ENCODE results near the gene BMP10.

The BMP10 gene

DNA sequence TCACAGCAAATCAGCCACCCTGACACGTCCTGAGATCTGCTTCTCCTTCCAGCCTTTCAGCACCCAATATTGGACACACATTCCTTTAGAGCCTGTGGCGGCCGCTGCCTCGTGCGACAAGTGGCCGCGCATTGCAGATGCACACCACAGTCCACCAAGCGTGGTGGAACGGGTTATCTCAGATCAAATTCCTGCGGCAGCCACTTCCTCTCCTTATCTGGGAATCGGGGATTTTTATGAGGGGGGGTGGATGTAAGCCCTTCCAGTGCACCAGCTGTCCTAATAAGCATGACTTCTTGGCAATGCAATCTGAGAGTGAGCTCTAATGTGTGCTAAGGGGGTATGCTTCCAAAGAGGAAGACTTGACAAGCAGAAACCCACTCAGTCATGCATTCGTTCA lies 18.3 kb upstream of the BMP10 start:
- no peak for DNase-seq (ENCODE audit: low read depth)

DNA sequence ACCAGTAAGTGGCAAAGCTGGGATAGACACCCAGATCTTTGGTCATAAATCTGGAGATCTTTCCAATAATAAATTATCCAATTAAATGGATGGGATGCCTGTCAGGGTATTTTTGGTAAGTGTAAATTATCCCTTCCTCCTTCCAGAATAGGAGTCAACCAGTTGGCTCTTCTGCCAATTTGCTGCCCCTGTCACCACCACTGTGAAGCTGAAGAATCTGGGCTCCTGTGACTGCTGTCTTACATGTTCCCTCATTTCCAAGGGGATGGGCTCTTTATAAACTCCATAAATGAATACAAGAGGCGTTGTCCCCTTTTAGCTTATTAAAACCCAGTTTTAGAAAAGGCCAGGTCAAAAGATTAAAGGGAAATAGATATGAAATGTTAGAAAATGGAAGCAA lies 17.8 kb upstream of the BMP10 start:
- no peak for DNase-seq (ENCODE audit: low read depth)

DNA sequence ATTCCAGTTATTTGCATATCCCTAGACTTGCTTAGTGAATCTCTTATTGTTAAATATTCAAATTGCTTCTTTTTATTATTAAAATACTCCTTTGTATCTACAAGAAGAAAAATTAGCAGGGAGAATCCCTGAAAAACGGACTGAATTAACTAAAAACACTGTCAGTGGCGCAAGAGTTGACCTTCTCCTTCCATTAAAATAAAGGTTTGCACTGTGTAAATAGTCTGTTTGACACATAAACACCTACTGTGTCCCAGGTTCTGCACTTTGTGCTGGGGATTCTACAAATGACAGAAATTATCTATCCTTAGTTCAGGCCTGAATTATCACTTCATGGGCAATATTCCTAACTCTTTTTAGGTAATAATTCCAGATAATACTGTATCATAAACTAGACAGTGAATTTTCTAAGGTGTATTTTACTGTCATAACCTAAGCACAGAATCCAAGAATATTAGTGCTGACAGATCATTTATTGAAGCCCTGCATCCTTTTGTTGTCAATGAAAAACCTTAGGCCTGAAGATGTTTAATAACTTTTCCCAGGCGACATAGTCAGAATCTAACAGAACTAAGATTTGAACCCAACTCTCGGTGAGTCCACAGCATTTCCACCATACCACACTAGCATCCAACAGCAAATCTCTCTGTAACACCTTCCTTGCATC lies 17.0 kb upstream of the BMP10 start:
- DNase-seq (ENCODE audit: low read depth): no peak

DNA sequence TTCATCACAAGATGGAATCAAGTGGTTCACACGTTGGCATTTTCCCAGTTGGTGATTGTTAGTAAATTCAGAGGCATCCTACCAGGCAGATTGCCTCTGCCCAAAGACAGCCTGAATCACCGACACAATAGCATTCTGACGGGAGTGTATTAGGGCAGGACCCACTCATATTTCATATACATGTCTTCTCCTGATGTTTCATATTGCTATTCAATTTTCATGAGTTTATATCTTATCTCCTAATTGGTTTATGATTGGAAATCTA lies 14.5 kb upstream of the BMP10 start:
- no peak for DNase-seq (ENCODE audit: low read depth)

DNA sequence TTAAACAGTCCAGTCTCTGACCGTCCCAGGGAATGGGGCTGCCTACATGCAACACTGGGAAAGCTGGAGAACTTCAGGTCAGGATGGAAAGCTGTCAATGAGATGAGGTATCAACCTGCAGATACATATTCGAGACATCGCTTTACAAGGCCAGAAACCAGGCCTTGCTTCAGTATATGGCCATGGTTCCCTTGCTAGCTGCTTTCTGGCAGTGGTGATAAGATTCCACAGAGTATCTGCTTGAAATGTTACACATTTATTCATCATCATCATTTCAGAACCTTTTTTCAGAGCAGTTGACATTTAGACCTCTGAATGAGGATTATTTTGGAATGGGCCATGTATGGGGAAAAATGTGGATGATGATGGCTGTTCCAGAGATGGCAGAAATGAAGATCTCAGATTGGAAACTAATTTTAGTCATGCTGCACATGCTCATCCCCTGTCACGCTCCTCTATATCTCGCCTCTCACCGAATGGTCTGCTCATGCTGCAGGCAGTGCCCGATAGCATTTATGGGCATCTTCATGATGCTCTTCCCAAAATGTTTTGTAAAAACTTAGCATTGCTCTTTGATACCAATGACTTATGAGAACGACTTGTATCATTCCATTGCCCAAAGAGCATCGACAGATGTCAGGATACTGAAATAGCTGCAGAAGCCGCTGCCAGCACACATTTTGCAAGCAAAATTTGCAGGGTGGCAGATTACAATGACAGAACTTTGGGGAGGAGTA lies 14.0 kb upstream of the BMP10 start:
- no peak for DNase-seq (ENCODE audit: low read depth)

DNA sequence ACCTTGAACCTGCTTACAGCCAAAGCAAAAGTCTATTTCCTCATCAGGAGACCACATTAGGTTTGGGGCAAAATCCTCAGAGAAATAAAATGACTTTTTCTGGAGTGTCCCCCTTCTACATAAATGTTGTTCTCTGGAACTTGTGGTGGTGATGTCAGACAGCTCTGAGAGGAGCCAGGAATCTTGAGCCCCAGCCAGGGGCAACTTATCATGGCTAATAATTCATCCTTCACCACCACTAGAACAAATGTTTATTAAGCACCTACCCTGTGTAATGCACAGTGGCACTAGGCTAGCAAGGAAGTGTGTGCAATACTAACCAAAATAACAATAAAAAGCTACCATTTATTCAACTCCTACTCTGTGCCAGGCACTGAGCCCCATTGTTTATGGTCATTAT lies 9.0 kb upstream of the BMP10 start:
- no peak for DNase-seq (ENCODE audit: low read depth)

DNA sequence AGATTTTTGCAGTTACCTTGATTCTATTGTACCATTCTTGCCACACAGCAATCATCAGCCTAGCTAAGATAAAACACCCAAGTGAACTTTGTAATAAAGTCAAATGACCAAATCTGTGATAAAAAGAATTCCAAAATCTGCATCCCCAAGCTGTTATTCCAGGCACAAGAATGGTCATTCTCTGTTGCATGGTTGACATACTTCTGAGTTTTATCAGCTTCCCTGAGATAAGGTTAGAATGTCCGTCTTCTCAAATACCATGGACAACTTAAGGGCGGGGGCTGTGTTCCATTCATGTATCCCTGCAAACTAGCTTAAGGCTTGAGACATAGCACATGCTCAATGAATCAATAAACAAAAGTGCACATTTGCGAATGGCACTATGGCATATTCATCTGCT lies 8.1 kb upstream of the BMP10 start:
- DNase-seq (ENCODE audit: low read depth): no peak

DNA sequence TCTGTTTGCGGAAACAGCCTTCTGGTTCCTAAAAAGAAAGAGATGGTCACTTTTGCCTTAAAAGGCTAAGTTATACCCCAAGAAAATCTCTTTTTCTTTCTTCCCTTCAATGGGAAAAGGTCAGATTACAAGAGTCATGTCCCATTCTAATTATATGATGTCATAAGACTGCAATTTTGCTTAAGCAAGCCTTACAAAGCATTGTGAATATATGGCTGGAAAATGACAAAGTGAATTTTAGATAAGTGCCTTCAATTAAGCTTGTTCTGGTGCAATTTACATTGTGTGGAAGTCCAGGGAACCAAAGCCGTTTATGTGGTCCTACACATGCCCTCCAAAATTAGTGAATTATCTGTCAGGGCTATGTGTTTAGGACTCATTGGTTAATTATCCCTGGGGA lies 7.6 kb upstream of the BMP10 start:
- DNase-seq (ENCODE audit: low read depth): no peak

DNA sequence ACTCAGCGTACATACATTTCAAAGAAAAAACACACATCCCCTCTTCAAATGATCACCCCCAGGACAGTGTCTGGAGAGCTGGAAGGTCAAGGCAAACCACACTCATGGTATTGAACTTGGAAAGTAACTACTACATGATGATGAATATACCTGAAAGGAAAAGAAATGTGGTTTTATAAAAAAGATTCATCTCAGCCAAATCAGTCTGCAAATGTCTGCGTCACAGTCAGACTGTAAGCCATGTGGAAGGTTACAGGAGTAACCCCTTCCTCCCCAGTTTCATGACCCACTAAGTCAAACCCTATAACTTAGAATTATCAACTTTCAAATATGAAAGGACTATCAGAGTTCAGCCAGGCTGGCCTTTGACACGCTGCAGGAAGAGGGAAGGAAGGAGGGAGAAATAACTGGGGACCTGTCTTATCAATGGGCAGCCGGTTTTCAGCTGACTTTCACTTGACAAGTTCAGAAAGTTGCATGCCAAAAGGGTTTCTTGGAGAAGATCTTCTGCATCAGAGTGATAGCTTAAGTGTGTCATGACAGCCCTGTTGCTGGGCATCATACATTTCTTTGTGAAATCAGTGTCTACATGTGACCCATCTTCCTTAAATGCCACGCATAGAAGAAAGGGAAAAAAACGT lies 7.0 kb upstream of the BMP10 start:
- no peak for DNase-seq (ENCODE audit: low read depth)

DNA sequence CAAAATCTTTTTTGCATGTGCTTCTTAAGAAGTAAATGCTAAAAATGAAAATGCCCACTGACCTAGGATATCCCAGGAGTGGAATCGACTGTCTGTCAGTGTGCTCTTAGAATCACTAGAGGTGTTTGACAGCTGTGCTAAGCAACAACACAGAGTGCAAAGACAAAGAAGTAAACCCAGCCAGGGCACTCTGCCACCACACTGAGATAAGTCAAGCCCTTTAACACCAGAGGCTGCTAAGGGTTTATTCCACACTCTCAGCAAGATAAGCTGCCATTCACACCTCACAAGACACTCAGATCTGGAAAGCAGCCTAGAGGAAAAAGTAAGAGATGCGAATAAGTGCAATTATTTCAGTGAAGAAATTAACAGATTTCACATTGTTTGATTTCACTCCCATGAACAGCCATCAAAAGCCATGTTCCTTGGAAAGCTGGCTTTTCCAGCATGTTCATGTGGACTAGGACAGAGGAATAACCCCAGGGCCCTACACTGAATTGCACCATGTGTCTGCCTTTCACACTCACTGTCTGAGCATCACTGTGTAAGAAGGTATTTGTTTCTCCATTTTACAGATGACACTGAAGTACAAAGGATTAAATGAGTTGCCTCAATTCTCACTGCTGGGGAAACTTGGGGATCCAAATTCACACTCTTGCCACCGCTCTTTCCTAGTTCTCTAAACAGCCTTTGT lies 6.0 kb upstream of the BMP10 start:
- DNase-seq (ENCODE audit: low read depth): no peak

DNA sequence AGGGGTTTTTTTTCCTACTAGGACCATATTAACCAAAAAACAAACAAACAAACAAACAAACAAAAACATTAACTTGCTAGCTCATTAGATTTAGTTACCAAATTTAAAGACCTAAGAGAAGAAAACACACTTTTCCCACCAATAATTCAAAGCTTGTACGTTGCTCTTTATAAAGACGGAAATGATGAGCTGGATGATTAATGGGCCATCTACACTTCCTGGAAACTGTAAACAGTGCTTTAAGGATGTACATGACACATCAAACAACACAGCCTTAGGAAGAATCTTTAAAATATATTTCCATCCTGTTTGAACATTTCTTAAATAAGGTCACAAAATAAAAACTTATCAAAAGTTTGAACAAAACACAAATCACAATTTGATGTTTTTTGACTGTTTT lies 982 bp downstream of the BMP10 start:
- DNase-seq (ENCODE audit: low read depth): no peak

DNA sequence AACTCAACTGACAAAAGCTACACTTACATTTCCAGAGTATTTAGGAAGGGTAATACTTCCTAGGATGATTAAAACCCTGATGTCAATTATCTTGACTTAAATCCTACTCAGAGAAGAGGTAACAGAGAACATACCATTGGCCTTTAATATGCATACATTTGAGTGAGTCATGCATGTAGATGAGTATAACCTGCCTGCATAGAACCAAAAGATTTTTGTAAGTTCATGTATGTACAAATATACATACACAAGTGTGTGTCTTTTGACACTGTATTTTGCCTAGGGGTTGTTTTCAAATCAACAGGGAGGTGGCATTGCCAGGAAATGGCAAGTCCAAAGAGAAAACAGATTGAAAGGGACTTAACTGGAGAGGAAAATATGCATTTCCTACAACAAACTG lies 6.1 kb downstream of the BMP10 start:
- DNase-seq (ENCODE audit: low read depth): no peak

DNA sequence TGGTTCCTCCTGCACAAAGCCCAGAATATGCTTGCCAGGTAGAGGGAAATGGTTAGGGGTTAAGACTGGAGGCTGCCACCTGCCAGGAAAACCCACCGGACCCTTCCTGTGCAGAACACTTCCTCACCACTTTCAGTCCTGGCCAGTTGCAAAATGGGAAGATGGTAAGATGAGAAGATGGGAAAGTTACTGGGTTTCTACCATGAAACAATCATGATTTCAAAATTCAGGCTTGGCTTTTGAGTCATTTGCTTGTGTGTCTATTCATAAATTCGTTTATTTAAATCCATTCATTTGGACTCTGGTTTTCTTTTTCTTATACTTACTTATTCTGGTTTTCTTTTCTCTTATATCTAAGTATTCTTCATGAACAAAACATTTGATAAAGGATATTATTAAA lies 7.2 kb downstream of the BMP10 start:
- DNase-seq (ENCODE audit: low read depth): no peak

DNA sequence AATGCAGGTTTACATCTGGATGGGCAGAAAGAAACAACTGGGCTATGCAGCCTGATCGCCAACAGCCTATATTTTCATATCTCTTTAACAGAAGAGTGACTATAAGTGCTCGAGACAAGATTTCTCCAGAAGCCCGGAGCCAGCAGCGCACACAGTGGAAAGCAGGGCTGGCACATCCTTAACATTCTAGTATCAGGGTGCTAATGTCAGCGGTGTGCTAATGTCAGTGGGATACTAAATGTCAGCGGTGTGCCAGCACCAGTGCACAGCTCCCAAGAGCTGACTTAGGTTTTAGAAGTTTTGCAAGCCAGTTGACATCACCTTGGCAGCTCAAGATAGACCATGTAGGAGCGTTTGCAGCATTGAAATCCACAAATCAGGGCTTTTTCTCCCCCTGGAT lies 8.3 kb downstream of the BMP10 start:
- DNase-seq (ENCODE audit: low read depth): no peak

DNA sequence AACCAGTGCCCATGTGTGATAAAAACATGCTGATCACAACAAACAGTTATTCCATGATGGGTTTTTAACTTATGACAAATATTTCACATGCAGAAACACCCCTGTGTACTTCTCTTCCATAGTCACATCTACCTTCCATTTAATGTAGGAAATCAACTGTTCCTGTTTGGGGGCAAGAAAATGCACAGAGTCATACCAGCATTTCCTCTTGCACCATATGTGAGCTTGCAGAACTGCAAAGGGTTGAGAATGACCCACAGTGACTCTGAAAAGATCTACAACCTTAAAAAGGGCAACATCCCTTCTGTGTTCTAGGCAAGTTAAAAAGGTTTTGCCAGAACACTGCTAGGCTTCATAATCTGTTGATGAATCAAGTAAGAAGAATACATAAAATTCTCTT lies 9.9 kb downstream of the BMP10 start:
- DNase-seq (ENCODE audit: low read depth): no peak

DNA sequence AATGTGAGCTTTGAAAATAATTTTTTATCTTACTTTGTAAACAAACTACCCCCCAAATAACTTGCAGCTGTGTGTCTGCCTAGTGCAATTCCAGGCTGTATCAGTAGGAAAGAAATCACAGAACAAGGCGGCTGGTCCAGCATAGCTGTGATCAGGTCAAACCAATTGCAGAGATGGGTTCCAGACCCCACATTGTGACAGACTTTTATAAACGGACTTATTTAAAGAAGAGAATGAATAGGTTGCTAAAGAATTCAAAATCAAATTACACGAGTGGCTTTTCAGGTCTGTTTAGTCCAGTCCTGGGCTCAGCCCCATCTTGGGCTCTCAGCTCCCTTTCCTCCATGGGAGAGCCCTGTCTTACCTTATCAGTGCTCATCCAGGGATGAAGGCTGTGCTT lies 11.1 kb downstream of the BMP10 start:
- DNase-seq (ENCODE audit: low read depth): no peak

DNA sequence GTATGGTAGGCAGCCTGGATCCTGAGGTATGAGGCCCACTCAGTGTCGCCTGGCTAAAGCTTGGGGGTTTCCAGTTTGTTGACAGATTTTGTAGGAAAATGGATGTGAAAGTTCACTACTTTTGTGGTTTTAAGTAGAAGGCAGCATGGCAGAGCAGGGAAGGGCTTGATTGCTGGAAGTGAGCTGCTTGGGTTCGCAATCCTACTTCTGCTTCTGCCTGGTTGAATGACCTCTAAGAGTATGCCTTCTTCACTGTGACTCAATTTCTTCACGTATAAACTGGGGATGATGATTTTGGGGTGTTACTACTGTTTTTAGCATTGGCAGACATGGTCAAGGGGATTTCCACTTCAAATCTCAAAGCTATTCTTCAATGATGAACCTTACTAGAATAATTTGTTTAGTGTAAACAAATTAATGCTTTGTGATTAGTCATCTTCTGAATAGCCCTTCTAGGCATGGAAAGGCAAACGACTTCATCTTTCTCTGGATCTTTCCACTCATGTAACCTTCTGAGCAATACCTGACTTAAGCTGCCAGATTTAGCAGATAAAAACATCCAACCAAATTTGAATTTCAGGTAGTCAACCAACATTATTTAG lies 13.2 kb downstream of the BMP10 start:
- DNase-seq (ENCODE audit: low read depth): no peak

DNA sequence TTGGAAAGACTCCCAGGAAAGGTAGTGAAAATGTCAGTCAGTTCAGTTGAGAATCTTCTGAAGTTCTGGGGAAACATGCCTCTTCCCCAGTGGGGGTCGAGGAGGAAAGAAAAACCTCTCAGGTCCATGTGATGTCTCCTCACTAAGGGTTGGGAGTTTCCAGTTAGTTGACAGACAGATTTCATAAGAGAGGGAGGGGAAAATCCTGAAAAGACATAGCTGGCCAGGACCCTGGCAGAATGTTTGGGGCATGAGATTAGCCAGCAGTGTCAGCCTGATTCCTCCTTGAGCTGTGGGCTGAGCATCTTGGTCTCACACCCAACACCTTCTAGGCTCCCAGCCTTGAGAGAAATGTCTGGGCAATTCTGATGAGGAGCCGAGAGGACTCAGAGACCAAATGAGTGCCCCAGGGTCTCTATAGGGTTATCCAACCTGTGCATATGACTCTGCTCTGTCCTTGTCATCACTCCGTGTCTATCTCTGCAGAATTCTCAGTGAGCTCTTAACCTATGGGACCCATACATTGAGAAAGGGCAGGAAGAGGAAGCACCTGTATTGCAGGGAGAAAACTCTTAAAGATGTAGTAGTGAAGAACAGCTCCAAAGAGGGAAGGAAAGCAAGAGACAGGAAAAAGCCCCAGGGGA lies 13.9 kb downstream of the BMP10 start:
- no peak for DNase-seq (ENCODE audit: low read depth)

DNA sequence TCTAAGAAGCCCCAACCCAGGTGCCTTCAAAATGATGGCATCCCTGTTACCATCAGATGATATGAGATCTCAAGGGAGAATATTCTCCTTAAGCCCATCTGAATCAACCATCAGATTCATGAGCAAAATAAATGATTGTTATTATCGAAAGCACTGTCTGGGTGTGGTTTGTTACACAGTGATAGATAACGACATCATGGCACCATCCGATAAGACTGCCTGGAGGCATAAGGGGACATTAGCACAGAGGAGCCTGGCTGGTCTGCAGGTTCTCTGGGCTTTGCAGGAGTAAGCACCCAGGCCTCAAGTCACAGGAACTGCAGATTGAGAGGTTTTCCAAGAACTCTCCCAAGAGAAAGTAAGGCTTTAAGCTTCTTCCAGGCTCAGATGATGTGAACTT lies 15.6 kb downstream of the BMP10 start:
- DNase-seq (ENCODE audit: low read depth): no peak

DNA sequence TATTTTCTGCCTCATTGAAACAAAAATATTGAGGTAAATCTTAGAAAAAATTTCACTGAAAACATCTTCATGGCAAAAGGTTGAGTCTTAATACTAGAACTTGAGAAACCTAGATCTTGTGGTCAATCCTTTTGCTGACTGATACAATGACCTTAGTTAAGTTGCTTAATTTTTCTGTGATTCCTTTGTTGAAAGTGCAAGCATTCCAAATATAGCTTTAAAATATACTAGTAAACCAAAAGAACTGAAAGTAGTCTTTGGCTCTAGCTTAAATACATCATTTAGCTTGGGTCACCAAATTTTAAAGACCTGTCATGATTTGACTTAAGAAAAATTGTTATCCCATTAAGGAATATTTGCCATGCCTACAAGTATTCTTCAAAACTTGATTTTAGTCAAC lies 16.7 kb downstream of the BMP10 start:
- DNase-seq (ENCODE audit: low read depth): no peak

DNA sequence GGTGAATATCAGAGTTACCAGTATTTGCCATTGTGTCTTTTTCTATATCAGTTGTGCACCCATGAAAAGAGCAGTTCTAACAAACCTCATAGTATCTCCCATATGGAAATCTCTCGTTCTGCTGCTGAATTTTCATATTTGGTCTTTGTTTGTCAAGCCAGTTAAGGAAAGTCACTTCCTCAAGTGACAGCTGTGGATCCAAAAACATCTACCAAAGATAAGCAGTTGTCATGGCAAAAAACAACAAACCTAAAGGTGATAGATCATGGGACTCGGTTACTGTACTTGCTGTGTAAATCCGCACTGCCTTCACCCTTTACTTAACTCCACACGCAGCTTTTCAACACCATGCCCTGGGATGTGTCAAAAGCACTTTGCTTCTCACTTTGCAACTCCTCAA lies 17.3 kb downstream of the BMP10 start:
- DNase-seq (ENCODE audit: low read depth): no peak

DNA sequence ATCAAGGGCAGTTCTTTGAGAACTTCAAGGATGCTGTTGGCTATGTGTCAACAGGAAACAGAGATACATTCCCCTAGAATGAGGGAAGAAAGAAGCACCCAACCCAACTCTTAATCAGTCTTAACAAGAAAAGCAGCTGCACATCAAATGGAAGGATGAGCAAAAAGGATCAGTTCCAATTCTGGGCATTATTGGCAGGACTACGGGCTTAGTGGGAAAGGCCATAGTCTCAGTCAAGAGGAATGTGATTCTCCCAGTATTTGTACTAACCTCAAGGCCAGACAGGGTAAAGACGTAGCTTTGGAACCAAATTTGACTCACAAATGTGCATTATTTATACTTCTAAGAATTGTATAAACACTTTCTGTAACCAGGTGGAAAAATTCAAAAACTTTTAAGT lies 18.2 kb downstream of the BMP10 start:
- DNase-seq (ENCODE audit: low read depth): no peak
